Measurements from ENCODE around the gene TMEM52B.

DNA sequence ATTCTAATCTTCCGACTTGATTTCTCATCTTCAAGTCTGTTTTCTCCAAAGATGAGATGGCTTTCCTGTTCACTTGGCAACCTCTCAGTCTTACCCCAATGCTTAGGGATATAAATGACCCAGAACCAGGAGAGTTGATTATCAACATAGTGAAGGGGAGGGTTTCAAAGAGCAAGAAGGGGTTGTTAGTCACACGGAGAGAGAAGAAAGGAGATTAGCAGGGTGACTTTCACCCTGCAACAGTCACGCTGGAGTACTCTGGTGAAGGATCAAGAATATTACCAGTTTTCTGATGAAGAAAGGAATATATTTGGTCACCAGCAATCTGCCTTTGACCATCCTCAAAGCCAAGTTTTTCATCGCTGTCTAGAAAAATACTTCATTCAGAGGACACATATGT, at the start of gene TMEM52B:
- TF ChIP-seq POLR2A (IDR thresholded peaks at IDR 0.05) = no peak
- TF ChIP-seq, protein P1, sequence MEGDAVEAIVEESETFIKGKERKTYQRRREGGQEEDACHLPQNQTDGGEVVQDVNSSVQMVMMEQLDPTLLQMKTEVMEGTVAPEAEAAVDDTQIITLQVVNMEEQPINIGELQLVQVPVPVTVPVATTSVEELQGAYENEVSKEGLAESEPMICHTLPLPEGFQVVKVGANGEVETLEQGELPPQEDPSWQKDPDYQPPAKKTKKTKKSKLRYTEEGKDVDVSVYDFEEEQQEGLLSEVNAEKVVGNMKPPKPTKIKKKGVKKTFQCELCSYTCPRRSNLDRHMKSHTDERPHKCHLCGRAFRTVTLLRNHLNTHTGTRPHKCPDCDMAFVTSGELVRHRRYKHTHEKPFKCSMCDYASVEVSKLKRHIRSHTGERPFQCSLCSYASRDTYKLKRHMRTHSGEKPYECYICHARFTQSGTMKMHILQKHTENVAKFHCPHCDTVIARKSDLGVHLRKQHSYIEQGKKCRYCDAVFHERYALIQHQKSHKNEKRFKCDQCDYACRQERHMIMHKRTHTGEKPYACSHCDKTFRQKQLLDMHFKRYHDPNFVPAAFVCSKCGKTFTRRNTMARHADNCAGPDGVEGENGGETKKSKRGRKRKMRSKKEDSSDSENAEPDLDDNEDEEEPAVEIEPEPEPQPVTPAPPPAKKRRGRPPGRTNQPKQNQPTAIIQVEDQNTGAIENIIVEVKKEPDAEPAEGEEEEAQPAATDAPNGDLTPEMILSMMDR (IDR thresholded peaks at IDR 0.05) = no peak

Measured in suprapubic skin (tissue), 3 donors.